HL-60/S4 treated with phorbol 12-myristate 13-acetate at 8.2 ng/mL for 4 days and 3 days (cell line): ENCODE measurements around the gene GP1BA.

Experiments
- in situ Hi-C: fragments of 300-500 bp; cut with MboI; formaldehyde crosslinking; loops from 2 replicates; pipeline ENCODE4 v1.15.0; 2022; ENCODE audit warnings: low sequenced_read_pairs

GP1BA gene

GRCh38 chr17:4948931-4949320, 16.8 kb downstream of the GP1BA start:
- in situ Hi-C loops: no loop called here

- in situ Hi-C loops: no loop called here
Observed at GRCh38 chr17:4949321-4950074, 17.4 kb downstream of the GP1BA start.

- in situ Hi-C loops: no loop called here
Observed at GRCh38 chr17:4950075-4950745, 18.1 kb downstream of the GP1BA start.

- in situ Hi-C loops: no loop called here
Observed at GRCh38 chr17:4950746-4951204, 18.7 kb downstream of the GP1BA start, which contains the start of gene ENO3. Gene ENO3 (plus strand): TSS chr17:4951119. CDS start chr17:4951830, 711 bp downstream.

GRCh38 chr17:4951486-4951885, 19.4 kb downstream of the GP1BA start:
- in situ Hi-C loops: no loop called here

GRCh38 chr17:4953451-4953961, 21.4 kb downstream of the GP1BA start:
- in situ Hi-C loops: no loop called here

- in situ Hi-C loops: no loop called here
Observed at GRCh38 chr17:4955091-4955490, 23.0 kb downstream of the GP1BA start.

GRCh38 chr17:4956493-4957061, 24.5 kb downstream of the GP1BA start:
- in situ Hi-C loops: no loop called here

- in situ Hi-C loops: no loop called here
Observed at GRCh38 chr17:4958102-4958501, 26.0 kb downstream of the GP1BA start.

GRCh38 chr17:4959261-4959965, 27.3 kb downstream of the GP1BA start:
- in situ Hi-C loops: no loop called here

GRCh38 chr17:4960279-4960922, 28.3 kb downstream of the GP1BA start:
- in situ Hi-C loops: no loop called here

GRCh38 chr17:4965311-4965986, 33.4 kb downstream of the GP1BA start:
- in situ Hi-C loops: no loop called here

- in situ Hi-C loops: no loop called here
Observed at GRCh38 chr17:4966844-4967538, 34.9 kb downstream of the GP1BA start.

- in situ Hi-C loops: no loop called here
Observed at GRCh38 chr17:4967539-4968485, 35.7 kb downstream of the GP1BA start, which contains the start of gene SPAG7. Gene SPAG7 (minus strand): TSS chr17:4967817. CDS start chr17:4967804, 13 bp downstream.

- in situ Hi-C loops: no loop called here
Observed at GRCh38 chr17:4968486-4969046, 36.5 kb downstream of the GP1BA start.

- in situ Hi-C loops: no loop called here
Observed at GRCh38 chr17:4969047-4969550, 37.0 kb downstream of the GP1BA start.

GRCh38 chr17:4969551-4970173, 37.6 kb downstream of the GP1BA start:
- in situ Hi-C loops: no loop called here
